Islet precursor cell (in vitro differentiated cells): ENCODE measurements around the gene ADRA2C.

Experiments
- DNase-seq: peaks from one replicate; pipeline ENCODE4 v3.0.0-alpha.2; 2018

ADRA2C gene

GRCh38 chr4:3816983-3817960, 51.1 kb downstream of the ADRA2C start:
- no peak for DNase-seq
